ENCODE data around the gene CENPX. TPM values are rescaled to one million over a fixed set of nuclear protein-coding genes. Genes with fewer than 3 reads are reported as not detected.

The CENPX gene
- total RNA-seq, 1 experiment from 2014 or later, result 77.9 TPM

DNA sequence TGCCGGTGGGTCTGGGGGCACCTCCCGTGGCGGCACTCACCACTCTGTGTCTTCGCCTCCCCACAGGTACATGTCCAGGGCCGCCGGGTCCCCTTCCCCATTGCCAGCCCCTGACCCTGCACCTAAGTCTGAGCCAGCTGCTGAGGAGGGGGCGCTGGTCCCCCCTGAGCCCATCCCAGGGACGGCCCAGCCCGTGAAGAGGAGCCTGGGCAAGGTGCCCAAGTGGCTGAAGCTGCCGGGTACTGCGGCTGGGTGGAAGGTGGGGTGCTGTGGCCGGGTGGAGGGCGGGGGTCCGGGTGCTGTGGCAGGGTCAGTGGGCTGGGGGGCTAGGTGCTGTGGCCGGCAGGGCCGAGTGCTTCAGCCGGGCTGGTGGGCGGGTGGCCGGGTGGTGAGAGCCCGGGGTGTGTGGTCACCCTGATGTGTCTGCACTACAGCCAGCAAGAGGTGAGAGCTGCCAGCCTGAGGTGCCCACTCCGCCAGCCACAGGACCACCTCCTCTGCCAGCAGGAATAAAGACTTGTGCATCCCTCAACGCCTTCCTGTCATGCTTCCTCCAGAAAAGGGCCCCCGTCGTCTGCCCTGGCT lies 5.7 kb downstream of the CENPX start:
- Histone ChIP-seq H4K5ac (ENCODE audit: insufficient read length, low read depth, low read length) (no peak overlapping the region), H3K27me3 (ENCODE audit: insufficient read depth, low read length) (no peaks in the 10 kb centered on the region), H4K91ac (ENCODE audit: insufficient read length, low read depth, low read length) (no peak overlapping the region), H3K9me3 (ENCODE audit: control insufficient read depth, low read depth, low read length) (no peaks in the 10 kb centered on the region), H3K27ac (ENCODE audit: insufficient read length, low read depth, low read length) (no peak overlapping the region), H2BK12ac (ENCODE audit: insufficient read length, low read depth, low read length) (no peak overlapping the region), H3K4ac (ENCODE audit: low read depth, low read length) (no peak overlapping the region), H3K79me2 (ENCODE audit: insufficient read depth, low read length) (no peaks in the 10 kb centered on the region), H3K4me1 (ENCODE audit: insufficient read depth, low read length) (no peaks in the 10 kb centered on the region), H3K14ac (ENCODE audit: insufficient read depth, low read length) (no peak overlapping the region), H3K18ac (ENCODE audit: insufficient read length, low read depth, low read length) (no peak overlapping the region), H3K56ac (ENCODE audit: insufficient read length, low read depth, low read length) (no peak overlapping the region), H2BK20ac (ENCODE audit: low read depth, low read length, poor library complexity, severe bottlenecking) (no peak overlapping the region), H2BK15ac (ENCODE audit: low read depth, low read length) (no peak overlapping the region), H4K8ac (replicated peaks; ENCODE audit: insufficient read length, low read depth, low read length) (no peak overlapping the region), H2AK5ac (ENCODE audit: insufficient read length, low read length) (no peak overlapping the region), H2BK5ac (ENCODE audit: insufficient read length, low read length) (no peak overlapping the region), H2BK120ac (ENCODE audit: low read depth, low read length, poor library complexity, severe bottlenecking) (no peak overlapping the region), H3K23me2 (ENCODE audit: insufficient read length, low read depth, low read length, poor library complexity, severe bottlenecking) (peaks cover 2% of the 10 kb centered on the region), H2AFZ (ENCODE audit: low read length) (no peak overlapping the region), H3K79me1 (ENCODE audit: insufficient read depth, low read depth, low read length, poor library complexity, severe bottlenecking) (no peaks in the 10 kb centered on the region), H3K4me2 (ENCODE audit: insufficient read depth, insufficient read length, low read length) (no peak overlapping the region), H3K23ac (ENCODE audit: insufficient read length, low read depth, low read length) (no peak overlapping the region), H4K20me1 (ENCODE audit: control insufficient read depth, insufficient read depth, insufficient read length) (no peaks in the 10 kb centered on the region), H3K9ac (ENCODE audit: extremely low read depth, insufficient read length, low read length) (no peak overlapping the region), H3T11ph (ENCODE audit: low read length) (no peak overlapping the region)
- DNase-seq, result no peak
- peaks cover 2 to 8% (median 3%) of the 10 kb centered on the region in 3 experiments; a peak in 4 of 7 replicates for H3K36me3 Mint-ChIP-seq (ENCODE audit: insufficient read depth in 1 of 3, low read depth in 3 of 3)
- no CpG with 5 or more reads among the region's 24 CpGs for WGBS (ENCODE audit: extremely low coverage, insufficient read length, low lambda C conversion rate)
- H3K4me1 Mint-ChIP-seq, result peaks cover 7 to 10% of the 10 kb centered on the region in 2 experiments
- TF ChIP-seq, protein P1, sequence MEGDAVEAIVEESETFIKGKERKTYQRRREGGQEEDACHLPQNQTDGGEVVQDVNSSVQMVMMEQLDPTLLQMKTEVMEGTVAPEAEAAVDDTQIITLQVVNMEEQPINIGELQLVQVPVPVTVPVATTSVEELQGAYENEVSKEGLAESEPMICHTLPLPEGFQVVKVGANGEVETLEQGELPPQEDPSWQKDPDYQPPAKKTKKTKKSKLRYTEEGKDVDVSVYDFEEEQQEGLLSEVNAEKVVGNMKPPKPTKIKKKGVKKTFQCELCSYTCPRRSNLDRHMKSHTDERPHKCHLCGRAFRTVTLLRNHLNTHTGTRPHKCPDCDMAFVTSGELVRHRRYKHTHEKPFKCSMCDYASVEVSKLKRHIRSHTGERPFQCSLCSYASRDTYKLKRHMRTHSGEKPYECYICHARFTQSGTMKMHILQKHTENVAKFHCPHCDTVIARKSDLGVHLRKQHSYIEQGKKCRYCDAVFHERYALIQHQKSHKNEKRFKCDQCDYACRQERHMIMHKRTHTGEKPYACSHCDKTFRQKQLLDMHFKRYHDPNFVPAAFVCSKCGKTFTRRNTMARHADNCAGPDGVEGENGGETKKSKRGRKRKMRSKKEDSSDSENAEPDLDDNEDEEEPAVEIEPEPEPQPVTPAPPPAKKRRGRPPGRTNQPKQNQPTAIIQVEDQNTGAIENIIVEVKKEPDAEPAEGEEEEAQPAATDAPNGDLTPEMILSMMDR (conservative IDR thresholded peaks at IDR 0.05), result no peak
- no peaks in the 10 kb centered on the region for H3K9me3 Mint-ChIP-seq
- no peaks in the 10 kb centered on the region for H3K27me3 Mint-ChIP-seq (ENCODE audit: low read depth)
- H3K27ac Mint-ChIP-seq, result 0 out of 7 replicates have a peak overlapping the region, but pooled peaks of 1 of the 3 experiments have one; percentile 40
- no peak overlapping the region for H3K4me3 Mint-ChIP-seq

All from H9 (cell line).